ENCODE results near the gene SMARCA2.

The SMARCA2 gene

DNA sequence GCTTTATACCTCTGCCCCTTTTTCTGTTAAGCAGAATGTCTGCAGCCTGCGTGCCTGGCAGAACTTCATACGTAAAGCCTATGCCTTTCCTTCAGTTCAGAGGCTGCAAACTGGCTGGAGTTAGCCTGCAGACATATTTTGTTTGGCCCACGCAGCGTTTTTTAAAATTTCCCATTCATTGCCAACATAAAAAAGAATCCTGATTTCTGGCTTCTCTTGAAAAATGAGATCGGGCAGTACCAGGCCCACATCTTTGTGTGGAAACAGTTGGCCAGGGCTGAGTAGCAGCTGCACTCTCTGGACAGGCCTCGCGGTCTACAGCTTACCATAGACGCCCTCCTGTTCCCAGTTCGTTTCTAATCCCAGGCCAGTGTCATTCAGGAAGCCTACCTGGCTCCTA is 104.4 kb downstream of the SMARCA2 start:
- H3K36me3 ChIP-seq (ENCODE audit: control insufficient read depth, insufficient read depth, low read length): no peaks in the 10 kb centered on the region
- H3K9me3 ChIP-seq (ENCODE audit: control insufficient read depth, low read length): no peaks in the 10 kb centered on the region
- H3K27me3 ChIP-seq (ENCODE audit: control insufficient read depth, insufficient read depth, low read length, poor library complexity, severe bottlenecking): no peaks in the 10 kb centered on the region
- no peak overlapping the region for H3K27ac ChIP-seq (ENCODE audit: insufficient read depth, low read depth, low read length, poor library complexity, severe bottlenecking)
- H3K4me1 ChIP-seq (ENCODE audit: control insufficient read depth, insufficient read depth, low read length): no peaks in the 10 kb centered on the region
- no peak overlapping the region for H3K4me3 ChIP-seq (ENCODE audit: insufficient read depth, low read depth, low read length)
- WGBS, 2 experiments: 92 to 93% methylated on average over 9 of the region's 9 CpGs

DNA sequence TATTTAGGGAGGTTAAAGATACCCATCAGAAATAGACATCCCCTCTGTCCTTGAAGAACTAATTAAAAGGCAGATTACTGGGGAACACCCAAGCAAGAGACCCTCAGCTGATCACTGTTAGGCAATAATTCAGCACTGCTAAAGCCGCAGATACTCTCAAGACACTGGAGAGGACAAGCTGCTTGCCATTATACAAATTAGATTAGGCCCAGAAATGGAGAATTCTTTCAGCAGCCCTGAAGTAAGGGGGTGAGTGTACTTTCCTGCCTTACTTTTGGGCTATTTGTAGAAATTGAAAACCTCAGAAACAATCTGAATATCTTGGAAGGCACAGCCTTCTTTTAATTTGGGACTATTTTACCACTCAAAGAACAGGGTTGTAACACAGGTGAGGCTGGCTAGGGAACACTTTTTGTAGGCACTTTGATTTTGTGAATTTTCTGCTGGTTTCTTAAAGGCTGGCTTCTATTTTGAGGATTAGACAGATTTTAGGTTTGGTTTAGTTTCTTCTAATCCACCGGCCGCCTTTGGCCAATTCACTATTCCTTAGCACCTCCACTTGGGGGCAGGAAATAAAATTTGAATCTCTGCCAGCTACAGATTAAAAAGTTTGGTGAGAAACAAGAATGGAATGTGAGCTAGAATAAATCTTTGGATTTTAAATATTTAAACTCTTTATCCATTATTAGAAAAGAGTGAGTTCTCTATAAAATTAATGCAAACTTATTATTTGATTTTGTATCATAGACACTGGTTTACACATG is 106.0 kb downstream of the SMARCA2 start:
- H3K4me1 ChIP-seq (ENCODE audit: control insufficient read depth, insufficient read depth, low read length): no peaks in the 10 kb centered on the region
- no peak overlapping the region for H3K27ac ChIP-seq (ENCODE audit: insufficient read depth, low read depth, low read length, poor library complexity, severe bottlenecking)
- no peak overlapping the region for H3K4me3 ChIP-seq (ENCODE audit: insufficient read depth, low read depth, low read length)
- no peaks in the 10 kb centered on the region for H3K9me3 ChIP-seq (ENCODE audit: control insufficient read depth, low read length)
- WGBS, 2 experiments: 92 to 99% methylated on average over 3 of the region's 3 CpGs
- no peaks in the 10 kb centered on the region for H3K27me3 ChIP-seq (ENCODE audit: control insufficient read depth, insufficient read depth, low read length, poor library complexity, severe bottlenecking)
- H3K36me3 ChIP-seq (ENCODE audit: control insufficient read depth, insufficient read depth, low read length): no peaks in the 10 kb centered on the region

DNA sequence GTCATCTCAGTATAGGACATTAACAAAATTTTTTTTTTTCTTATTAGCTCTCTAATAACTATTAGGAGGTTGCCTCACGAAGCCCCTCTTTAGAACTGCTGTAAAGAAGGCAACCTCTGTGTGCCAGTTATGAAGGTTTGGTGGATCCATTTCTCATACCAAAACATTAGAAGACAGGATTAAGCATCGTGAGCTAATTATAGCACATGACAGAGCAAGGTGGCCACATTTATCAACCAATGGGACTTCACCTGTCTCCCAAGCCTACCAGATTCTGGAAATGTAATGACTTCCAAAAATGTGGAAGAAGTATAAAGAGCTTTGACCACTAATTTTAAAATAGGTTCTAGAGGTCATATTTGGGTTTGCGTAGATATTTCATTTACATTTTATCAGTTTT is 107.2 kb downstream of the SMARCA2 start:
- no peak overlapping the region for H3K4me3 ChIP-seq (ENCODE audit: insufficient read depth, low read depth, low read length)
- no peaks in the 10 kb centered on the region for H3K4me1 ChIP-seq (ENCODE audit: control insufficient read depth, insufficient read depth, low read length)
- H3K36me3 ChIP-seq (ENCODE audit: control insufficient read depth, insufficient read depth, low read length): no peaks in the 10 kb centered on the region
- H3K27ac ChIP-seq (ENCODE audit: insufficient read depth, low read depth, low read length, poor library complexity, severe bottlenecking): no peak overlapping the region
- H3K9me3 ChIP-seq (ENCODE audit: control insufficient read depth, low read length): no peaks in the 10 kb centered on the region
- WGBS, 2 experiments: 98 to 100% methylated on average over 2 of the region's 3 CpGs
- no peaks in the 10 kb centered on the region for H3K27me3 ChIP-seq (ENCODE audit: control insufficient read depth, insufficient read depth, low read length, poor library complexity, severe bottlenecking)

DNA sequence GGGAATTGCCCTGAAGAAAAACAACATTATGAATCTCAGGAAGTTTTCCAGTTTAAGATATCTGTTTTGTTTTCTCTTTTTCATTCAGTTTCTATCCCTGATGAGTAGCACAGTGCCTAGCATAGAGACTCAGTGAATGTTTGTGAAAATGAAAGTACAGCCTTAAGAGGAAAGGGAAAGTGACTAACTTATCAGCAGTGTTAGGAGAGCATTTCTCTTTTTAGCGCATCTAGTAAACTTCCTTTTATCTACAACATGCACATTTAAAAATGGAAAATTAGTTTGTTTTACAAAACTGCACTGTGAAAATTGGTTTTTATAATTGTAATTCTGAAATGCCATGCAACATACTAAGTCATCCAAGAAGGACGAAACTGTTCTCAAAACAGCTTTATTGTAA is 110.8 kb downstream of the SMARCA2 start:
- Histone ChIP-seq H3K4me3 (ENCODE audit: insufficient read depth, low read depth, low read length) (no peak overlapping the region), H3K27ac (ENCODE audit: insufficient read depth, low read depth, low read length, poor library complexity, severe bottlenecking) (no peak overlapping the region)
- WGBS, 2 experiments: 97 to 100% methylated on average over 1 of the region's 2 CpGs

DNA sequence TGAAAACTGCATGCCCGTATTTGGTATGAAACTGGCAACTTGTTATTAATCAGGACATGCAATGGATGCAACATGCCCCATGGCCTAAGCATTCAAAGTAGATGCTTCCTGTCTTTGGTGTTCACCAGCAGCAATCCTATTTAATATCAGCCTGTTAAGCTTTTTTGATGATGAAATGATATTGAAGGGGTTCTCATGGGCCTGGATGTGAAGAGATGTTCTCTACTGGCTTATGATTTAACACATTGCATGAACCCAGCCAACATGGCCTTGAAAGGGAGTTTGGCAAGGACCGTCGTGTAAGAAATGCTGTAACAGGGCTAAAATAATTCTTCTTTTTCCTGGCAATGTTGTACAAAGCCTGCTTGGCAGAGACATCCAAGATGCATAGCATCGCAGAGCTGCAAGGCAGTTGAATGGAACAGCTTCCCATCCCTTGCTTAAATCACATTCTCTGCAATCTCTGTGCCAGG is 111.2 kb downstream of the SMARCA2 start:
- Histone ChIP-seq H3K4me3 (ENCODE audit: insufficient read depth, low read depth, low read length) (no peak overlapping the region), H3K36me3 (ENCODE audit: control insufficient read depth, insufficient read depth, low read length) (no peaks in the 10 kb centered on the region), H3K27ac (ENCODE audit: insufficient read depth, low read depth, low read length, poor library complexity, severe bottlenecking) (no peak overlapping the region), H3K4me1 (ENCODE audit: control insufficient read depth, insufficient read depth, low read length) (no peaks in the 10 kb centered on the region), H3K9me3 (ENCODE audit: control insufficient read depth, low read length) (no peaks in the 10 kb centered on the region), H3K27me3 (ENCODE audit: control insufficient read depth, insufficient read depth, low read length, poor library complexity, severe bottlenecking) (no peaks in the 10 kb centered on the region)
- WGBS, 2 experiments: 92 to 93% methylated on average over 4 of the region's 4 CpGs

More for the DNA sequence above, 110.8 kb downstream of the SMARCA2 start:
- H3K4me1 ChIP-seq (ENCODE audit: control insufficient read depth, insufficient read depth, low read length): no peaks in the 10 kb centered on the region
- no peaks in the 10 kb centered on the region for H3K9me3 ChIP-seq (ENCODE audit: control insufficient read depth, low read length)
- H3K27me3 ChIP-seq (ENCODE audit: control insufficient read depth, insufficient read depth, low read length, poor library complexity, severe bottlenecking): no peaks in the 10 kb centered on the region
- H3K36me3 ChIP-seq (ENCODE audit: control insufficient read depth, insufficient read depth, low read length): no peaks in the 10 kb centered on the region

DNA sequence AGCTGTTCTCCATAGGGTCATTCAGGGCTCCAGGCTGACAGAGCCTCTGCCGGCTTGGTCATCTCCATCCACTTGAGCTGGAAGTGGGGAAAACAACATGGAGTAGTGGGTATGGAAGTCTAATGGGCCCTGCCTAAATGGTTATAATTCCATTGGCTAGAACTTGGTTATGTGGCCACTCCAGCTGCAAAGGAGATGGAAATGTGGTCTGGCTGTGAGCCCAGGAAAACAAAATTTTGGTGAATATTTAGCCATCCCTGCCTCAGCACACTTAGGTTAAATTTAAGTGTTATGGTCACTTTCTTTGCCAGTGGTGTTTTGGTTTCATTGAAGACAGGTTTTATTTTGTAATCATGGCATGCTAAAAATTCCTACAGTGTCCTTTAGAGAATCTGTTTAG is 112.3 kb downstream of the SMARCA2 start:
- WGBS, 2 experiments: 90 to 94% methylated on average over 1 of the region's 1 CpG
- no peaks in the 10 kb centered on the region for H3K4me1 ChIP-seq (ENCODE audit: control insufficient read depth, insufficient read depth, low read length)
- H3K4me3 ChIP-seq (ENCODE audit: insufficient read depth, low read depth, low read length): no peak overlapping the region

DNA sequence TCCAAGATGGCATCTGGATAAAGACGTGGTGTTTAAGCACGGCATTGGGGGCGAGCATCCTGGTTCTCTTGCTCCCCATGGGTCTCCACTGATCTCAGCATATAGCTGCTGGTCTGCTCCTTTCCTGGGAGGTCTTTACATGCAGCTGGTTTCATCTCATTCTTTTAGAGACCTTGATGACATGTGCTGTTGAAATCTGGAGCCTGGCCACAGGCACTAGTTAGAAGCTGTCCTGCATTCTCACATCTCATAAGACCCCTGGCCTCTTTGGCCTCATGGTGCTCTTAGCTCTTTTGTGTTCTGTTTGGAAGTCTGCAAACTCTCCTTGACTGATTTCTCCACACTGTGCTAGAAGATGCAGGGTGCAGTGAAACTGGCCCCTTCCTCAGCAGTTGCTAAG is 113.0 kb downstream of the SMARCA2 start:
- Histone ChIP-seq H3K4me3 (ENCODE audit: insufficient read depth, low read depth, low read length) (no peak overlapping the region), H3K27ac (ENCODE audit: insufficient read depth, low read depth, low read length, poor library complexity, severe bottlenecking) (no peak overlapping the region), H3K4me1 (ENCODE audit: control insufficient read depth, insufficient read depth, low read length) (no peaks in the 10 kb centered on the region), H3K27me3 (ENCODE audit: control insufficient read depth, insufficient read depth, low read length, poor library complexity, severe bottlenecking) (no peaks in the 10 kb centered on the region), H3K9me3 (ENCODE audit: control insufficient read depth, low read length) (no peaks in the 10 kb centered on the region), H3K36me3 (ENCODE audit: control insufficient read depth, insufficient read depth, low read length) (no peaks in the 10 kb centered on the region)
- WGBS, 2 experiments: 96% methylated on average over 3 of the region's 3 CpGs

More for the DNA sequence above, 112.3 kb downstream of the SMARCA2 start:
- no peaks in the 10 kb centered on the region for H3K27me3 ChIP-seq (ENCODE audit: control insufficient read depth, insufficient read depth, low read length, poor library complexity, severe bottlenecking)
- no peak overlapping the region for H3K27ac ChIP-seq (ENCODE audit: insufficient read depth, low read depth, low read length, poor library complexity, severe bottlenecking)
- no peaks in the 10 kb centered on the region for H3K36me3 ChIP-seq (ENCODE audit: control insufficient read depth, insufficient read depth, low read length)
- H3K9me3 ChIP-seq (ENCODE audit: control insufficient read depth, low read length): no peaks in the 10 kb centered on the region

DNA sequence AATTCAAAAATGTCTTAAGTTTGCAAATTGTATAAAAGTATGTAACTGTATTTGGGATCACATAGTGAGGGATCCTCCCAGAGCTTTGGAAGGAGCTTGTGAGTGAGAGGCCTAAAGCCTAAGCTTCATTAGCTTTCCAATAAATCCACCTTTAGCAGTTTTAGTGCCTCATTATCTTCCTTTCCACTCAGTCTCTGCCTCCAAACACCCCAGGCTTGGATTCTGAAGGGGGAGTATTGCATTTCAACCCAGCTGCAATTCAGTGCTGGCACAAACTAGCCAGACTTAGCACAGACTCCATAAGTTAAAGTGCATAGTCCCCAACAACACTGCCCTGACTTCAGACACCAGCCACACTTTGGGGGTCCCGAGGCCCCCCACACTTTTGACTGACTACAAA is 113.5 kb downstream of the SMARCA2 start:
- Histone ChIP-seq H3K36me3 (ENCODE audit: control insufficient read depth, insufficient read depth, low read length) (no peaks in the 10 kb centered on the region), H3K27me3 (ENCODE audit: control insufficient read depth, insufficient read depth, low read length, poor library complexity, severe bottlenecking) (no peaks in the 10 kb centered on the region), H3K27ac (ENCODE audit: insufficient read depth, low read depth, low read length, poor library complexity, severe bottlenecking) (no peak overlapping the region), H3K4me1 (ENCODE audit: control insufficient read depth, insufficient read depth, low read length) (no peaks in the 10 kb centered on the region), H3K4me3 (ENCODE audit: insufficient read depth, low read depth, low read length) (no peak overlapping the region), H3K9me3 (ENCODE audit: control insufficient read depth, low read length) (no peaks in the 10 kb centered on the region)
- 84 to 91% methylated on average over 1 of the region's 1 CpG for WGBS, 2 experiments

DNA sequence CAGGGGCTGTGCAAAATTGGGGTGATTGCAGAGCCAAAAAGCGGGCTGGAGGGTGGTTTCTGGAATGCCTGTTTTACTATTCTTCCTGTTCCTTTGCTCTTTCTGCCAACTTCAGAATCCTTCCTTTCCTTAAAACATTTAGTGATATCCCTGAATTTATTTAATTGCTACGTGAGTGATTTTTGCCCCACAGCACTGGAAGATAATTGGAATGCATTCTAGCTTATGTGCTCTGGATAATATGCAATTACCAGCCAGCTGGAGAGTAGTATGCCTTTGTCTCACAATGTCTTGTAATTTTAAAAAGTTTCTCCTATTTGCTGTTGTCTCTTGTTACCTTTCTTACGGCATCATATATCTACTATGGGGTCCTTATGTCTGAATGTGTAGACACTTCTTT is 115.8 kb downstream of the SMARCA2 start:
- Histone ChIP-seq H3K27ac (ENCODE audit: insufficient read depth, low read depth, low read length, poor library complexity, severe bottlenecking) (no peak overlapping the region), H3K4me3 (ENCODE audit: insufficient read depth, low read depth, low read length) (no peak overlapping the region), H3K4me1 (ENCODE audit: control insufficient read depth, insufficient read depth, low read length) (no peaks in the 10 kb centered on the region), H3K36me3 (ENCODE audit: control insufficient read depth, insufficient read depth, low read length) (no peaks in the 10 kb centered on the region), H3K9me3 (ENCODE audit: control insufficient read depth, low read length) (no peaks in the 10 kb centered on the region), H3K27me3 (ENCODE audit: control insufficient read depth, insufficient read depth, low read length, poor library complexity, severe bottlenecking) (no peaks in the 10 kb centered on the region)
- 95 to 98% methylated on average over 3 of the region's 3 CpGs for WGBS, 2 experiments

DNA sequence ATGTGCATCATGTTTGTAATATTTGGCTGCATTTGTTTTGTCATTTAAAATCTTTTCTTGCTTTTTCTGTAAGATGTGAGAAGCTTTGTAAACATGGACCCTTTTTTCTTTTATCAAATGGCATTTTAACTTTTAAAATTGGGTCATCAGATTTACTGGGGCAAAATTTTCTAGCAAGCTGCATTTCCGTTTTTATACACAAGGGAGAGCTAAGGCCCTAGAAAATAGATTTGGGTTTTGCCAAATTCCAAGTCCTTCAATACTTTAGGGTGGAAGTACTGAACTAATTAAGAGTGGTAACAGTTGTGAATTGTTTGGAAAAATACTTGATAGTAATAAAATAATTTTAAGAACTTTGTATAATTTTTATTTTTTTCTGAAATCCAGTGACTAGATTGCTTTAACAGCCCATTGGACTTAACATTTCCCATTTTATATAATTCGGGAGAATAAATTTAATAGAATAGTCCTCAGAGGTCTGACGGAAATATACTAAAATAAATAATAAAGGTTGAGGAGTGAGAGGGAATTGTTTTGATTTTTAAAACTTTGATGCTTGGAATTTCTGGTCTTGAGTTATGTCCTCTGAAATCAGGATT is 117.4 kb downstream of the SMARCA2 start:
- no peaks in the 10 kb centered on the region for H3K36me3 ChIP-seq (ENCODE audit: control insufficient read depth, insufficient read depth, low read length)
- 52 to 72% methylated on average over 2 to 3 of the region's 3 CpGs for WGBS, 2 experiments
- no peak overlapping the region for H3K27ac ChIP-seq (ENCODE audit: insufficient read depth, low read depth, low read length, poor library complexity, severe bottlenecking)
- H3K4me1 ChIP-seq (ENCODE audit: control insufficient read depth, insufficient read depth, low read length): no peaks in the 10 kb centered on the region
- no peaks in the 10 kb centered on the region for H3K9me3 ChIP-seq (ENCODE audit: control insufficient read depth, low read length)
- no peak overlapping the region for H3K4me3 ChIP-seq (ENCODE audit: insufficient read depth, low read depth, low read length)
- no peaks in the 10 kb centered on the region for H3K27me3 ChIP-seq (ENCODE audit: control insufficient read depth, insufficient read depth, low read length, poor library complexity, severe bottlenecking)

Data from ectodermal cell (in vitro differentiated cells).